Activated T-helper 1 cell treated with Interleukin-2 at 50 U/mL for 16 hours (primary cell): ENCODE data around the gene PIK3IP1.
"Not testable (repeated sequence)": the region's sequence is repeated elsewhere in the genome, so short reads cannot be mapped to it uniquely, and the experiment has no call there.

Experiments used
- DNase-seq: peaks from one replicate; pipeline ENCODE4 v3.0.0-alpha.2; 2020; ENCODE audit warnings: low read depth

Gene PIK3IP1, protein sequence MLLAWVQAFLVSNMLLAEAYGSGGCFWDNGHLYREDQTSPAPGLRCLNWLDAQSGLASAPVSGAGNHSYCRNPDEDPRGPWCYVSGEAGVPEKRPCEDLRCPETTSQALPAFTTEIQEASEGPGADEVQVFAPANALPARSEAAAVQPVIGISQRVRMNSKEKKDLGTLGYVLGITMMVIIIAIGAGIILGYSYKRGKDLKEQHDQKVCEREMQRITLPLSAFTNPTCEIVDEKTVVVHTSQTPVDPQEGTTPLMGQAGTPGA

DNA sequence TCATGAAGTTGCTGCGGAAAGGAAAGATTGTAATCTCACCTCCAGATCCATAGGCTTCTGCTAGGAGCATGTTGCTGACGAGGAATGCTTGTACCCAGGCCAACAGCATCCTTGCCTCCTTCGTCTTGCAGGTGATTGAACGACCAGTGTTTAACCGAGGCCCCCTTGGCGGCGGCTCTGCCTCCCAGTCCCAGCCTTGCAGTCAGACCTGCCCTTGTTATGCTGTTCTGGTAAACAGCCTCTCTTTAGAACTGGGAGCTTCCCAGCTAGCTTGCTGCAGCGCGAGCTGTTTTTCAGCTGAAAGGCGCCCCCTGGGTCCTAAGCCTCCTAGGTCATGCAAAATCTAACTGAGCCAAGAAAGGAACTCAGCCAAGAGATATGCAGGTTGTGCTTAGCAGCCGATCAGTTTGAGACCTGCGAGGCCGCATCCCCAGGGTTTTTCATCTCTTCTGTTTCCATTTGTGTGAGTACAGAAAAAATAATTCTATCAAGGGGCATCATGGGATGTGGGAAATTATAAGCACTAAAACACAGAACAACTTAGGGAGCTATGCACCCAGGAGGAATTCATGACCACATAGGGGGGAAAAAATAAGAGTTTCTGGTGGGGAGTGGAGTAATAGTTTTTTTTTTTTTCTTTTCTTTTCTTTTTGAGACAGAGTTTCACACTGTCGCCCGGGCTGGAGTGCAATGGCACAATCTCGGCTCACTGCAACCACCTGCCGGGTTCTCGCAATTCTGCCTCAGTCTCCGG, at the start of gene PIK3IP1:
PIK3IP1 (minus strand) TSS at position 253 of the 754 bp plus-strand sequence; CDS start at position 109, 144 bp downstream.
- peak; percentile 75 for DNase-seq

DNA sequence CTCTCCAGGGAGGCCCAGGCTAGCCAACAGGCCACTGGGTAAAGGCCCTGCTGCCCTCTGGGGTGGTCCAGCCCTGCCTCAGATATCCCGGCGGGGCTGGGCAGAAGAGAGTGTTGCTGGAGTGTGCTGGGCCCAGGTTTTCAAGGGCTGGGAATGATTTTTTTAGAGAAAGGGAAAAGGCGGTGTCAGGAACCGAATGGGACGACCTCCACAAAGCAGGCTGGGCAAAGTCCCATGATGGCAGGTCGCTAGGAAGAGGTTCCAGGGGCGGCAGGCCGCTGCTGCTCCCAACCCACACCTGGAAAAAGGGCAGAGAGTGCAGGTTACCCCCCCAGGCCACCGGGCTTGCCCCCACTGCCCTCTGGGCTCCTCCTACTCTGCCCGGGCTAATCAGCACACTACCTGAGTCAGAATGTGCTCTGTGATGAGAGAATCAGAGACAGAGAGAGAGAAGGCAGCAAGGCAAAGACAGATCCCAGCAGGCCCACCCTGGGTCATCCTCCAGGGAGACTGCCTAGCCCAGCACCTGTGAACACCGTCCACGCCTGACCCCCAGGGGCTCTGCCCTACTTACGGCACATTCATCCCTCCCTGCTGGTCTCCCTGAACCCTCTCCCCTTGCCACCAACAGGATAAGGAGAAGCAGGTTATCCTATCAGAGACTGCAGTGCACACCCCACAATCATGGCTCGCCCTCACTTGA, 49.2 kb upstream of the PIK3IP1 start:
- DNase-seq, result no peak

DNA sequence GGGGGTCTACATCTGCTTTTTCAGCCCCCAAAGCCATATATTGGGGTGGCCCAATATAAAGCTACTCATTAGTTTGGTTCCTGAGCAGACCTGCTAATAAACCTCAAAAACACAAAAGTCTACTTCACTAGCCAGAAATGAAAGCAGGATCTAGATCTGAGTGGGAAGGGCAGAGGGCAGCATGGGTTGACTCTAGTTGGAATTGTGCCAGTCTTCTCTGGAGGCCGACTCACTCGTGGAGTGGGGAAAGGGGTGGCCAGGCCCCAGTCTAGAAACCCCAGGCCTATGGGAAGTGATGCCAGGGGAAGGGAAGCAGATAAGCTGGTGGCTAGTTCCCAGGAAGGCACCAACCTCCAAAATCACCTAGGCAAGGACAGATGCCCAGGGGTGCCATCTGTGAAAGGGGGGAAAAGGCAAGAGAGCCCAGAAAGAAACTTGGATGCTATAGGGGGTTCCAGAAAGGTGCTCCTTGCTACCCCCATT, 48.5 kb upstream of the PIK3IP1 start:
- no peak for DNase-seq

DNA sequence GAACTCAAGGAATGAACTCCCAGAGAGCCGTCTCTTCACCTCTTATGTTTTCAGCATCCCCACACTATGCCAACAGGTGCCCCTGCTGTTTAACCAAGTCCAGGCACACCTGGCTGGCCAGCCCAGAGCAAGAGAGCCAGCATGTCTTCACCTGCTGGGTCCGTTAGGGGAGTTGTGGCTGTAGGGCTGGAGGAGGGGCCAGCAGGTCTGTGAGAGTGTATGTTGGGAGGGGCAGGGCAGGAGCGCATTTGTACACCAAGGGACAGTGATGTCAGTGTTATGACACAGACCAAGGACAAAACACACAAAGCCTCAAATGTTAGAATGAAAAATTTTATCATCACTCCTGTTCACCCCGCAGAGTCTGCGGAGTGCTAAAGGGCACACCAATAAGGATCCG, 48.1 kb upstream of the PIK3IP1 start:
- DNase-seq, result no peak

DNA sequence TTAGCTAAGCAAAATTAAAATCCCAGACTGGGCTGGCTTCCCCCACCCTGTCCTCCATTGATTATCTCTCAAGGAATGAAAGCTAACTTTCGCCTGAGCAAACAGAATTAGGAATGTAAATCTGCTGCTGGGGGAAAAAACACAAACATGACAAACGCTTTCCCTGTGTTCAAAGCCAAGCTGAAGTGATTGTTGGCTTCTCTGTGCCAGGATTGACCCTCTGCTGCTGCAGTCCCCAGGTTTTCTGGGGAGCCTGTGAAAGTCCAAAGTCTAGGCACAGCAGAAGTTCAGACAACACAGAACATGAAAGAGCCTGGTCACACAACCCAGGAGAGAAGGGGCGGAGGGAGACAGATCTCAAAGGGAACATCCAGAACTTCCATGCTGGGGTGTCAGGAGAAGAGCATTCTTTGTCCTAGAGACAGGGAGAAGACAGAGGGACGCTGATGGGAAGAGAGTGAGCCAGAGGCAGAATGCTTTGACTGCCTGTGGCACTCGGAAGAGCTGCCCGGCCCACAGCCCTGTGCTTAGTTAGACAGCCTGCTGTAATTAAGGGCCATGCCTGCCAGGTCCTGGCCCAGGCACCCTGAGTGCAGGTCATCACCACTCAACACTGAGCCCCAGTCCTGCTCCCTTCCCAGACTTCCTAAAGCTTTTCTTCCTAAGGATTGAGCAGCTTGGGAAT, 47.0 kb upstream of the PIK3IP1 start:
- no peak for DNase-seq

DNA sequence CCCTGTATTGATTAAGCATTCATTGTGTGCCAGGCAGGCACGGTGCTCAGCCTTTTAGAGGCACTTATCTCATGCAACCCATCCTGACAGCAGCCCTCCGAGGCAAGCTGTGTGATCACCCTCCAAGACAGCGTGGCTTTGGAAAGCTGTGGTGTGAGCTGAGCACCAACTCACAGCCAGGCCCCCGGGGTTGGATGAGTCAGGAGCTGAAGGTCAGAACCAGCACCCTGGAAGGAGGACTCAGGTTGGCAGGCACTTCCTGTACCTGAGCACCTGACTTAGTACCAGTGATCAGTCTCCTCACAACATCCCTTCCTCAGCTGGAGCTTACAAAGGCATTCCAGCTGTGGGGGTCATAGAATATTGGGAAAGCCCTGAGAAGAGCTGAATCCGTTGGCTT, 44.9 kb upstream of the PIK3IP1 start:
- no peak for DNase-seq

DNA sequence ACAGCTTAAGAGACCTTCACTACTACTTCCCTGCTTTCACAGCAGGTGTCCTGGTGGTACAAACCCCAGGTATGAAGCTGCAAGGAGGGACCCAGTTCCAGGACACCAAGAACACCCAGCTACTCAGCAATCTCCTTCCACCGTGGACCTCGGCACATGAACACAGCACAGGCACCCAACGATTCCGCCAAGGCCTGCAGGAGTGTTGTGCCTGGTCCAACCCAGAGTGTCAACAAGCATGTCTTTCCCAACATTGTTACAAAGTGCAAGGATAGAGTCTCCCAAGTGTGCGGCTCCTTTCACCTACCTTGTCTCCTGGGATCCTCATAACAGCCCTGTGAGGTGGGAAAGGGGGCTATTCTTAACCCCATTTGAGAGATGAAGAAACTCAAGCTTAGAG, 42.0 kb upstream of the PIK3IP1 start:
- no peak for DNase-seq

DNA sequence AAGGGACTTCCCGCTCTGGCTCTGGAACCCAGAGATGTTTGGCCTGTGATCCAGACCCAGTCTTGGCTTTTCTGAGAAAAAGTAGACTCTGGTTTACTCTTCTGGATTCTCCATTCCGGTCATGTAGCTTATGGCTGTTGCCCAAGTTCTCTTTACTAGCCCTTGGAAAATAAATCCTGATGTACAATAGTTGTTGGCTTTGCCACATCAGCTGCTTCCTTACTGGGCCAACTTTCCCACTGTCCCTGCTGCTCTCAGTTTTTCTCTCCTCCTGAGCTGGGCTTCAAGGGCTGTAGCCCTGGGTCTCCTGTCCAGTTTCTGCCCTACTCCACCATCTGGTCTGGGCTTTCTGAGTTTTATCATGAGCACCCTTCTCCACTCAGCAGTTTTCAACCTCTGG, 41.4 kb upstream of the PIK3IP1 start:
- DNase-seq, result no peak

DNA sequence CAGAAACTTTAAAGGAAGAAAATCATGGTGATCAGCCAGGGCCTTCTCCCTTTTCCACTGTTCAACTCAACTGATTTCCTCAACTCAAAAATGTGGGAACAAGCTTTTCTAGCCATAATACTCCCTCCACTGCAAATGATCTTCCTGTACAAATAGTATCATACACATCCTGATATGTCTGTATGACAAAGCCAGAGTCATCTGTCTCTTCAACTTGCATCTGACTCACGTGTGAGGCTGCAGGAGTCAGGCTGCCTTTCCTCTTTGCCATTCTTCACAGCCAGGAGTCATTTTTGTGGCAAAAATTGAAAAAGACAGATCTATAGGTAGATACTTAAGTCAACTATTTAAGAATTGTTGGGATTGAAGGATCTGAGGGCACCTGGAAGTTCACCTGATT, 40.6 kb upstream of the PIK3IP1 start:
- DNase-seq, result no peak

DNA sequence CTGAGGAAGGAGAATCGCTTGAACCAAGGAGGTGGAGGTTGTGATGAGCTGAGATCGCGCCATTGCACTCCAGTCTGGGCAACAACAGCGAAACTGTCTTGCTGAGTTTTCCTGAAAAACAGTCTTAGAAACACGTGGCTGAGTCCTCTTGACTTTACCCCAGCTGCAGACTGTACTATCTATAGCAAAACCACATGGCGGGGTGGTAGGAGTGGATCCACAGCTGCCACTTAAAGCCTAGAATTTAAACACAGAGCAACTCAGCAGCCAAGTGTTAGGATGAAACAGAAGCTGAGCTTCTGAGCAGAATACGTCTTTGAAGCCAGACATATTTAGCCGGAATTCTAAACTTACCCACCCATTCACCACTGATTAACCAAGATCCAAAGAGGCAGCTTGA, 39.7 kb upstream of the PIK3IP1 start:
- no peak for DNase-seq

DNA sequence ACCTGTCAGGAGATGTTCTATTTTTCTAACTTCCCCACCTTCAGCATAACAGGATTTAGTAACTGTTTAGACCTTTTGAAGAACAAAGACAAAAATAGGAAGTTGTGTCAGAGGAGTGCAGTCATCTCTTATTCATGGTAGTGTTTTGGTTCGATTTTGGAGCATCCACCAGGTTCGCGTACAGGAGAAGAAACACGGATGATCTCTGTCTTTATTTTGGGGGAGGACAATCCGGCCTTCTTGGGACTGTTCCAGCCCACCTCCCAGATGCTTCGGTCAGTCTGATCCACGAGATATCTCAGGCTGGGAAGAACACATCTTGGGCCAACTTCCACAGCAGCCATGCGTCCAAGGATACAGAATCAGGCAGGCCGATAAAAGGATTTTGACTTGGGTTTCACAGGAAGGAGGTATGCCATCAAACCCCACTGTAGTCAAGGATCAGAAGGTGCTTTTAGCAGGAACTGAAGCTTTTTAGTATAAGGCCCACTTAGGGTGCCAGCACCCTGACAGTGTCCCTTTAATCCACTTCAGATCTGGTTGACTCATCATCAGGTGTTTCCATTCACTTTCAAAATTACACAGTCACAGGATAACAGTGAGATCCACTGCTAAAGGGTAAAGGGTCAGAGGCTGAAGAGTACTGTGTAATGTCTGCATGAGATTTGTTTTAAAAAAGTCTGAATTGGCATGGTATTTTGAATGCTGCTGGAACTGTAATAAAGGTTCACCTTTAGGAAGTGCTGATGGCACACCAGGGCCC, 37.3 kb upstream of the PIK3IP1 start:
- DNase-seq, result no peak

DNA sequence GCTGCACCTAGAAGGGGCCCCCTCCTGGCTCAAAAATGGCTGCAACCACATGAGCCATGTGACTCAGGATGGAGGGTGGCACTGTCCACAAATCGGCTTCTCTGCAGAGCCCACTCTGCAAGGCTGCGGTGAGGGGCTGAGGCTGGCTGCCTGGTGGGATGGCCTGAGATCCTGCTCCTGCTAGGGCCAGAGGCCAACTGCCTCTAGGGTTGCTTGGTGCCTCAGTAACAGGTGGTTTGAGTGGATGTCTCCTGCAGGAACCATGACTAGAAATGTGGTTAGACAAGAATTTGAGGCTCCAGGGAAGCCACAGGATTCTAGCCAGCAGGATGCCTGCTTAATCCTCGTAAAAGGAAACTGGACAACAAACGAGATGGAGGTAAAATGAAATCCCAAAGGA, 36.7 kb upstream of the PIK3IP1 start:
- DNase-seq, result no peak

DNA sequence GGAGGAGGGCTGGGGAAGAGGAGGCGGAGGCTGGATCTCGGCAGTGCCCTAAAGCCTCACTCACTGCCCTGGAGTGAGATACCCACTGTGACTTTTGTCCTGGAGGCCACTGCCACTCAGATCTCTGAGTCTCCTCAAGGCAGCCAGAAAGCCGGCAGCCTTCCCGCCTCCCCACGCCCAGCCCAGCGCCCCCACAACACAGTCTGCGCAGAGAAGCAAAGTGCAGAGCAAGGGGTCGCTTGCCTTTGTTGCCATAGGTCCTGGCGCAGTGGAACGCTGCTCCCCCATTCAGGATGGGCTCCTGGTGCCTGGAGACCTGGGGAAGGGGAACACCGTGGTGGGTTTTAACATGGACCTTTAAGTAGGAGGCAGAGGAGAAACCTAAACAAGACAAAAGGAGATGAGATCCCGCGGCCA, 36.3 kb upstream of the PIK3IP1 start:
- no peak for DNase-seq

DNA sequence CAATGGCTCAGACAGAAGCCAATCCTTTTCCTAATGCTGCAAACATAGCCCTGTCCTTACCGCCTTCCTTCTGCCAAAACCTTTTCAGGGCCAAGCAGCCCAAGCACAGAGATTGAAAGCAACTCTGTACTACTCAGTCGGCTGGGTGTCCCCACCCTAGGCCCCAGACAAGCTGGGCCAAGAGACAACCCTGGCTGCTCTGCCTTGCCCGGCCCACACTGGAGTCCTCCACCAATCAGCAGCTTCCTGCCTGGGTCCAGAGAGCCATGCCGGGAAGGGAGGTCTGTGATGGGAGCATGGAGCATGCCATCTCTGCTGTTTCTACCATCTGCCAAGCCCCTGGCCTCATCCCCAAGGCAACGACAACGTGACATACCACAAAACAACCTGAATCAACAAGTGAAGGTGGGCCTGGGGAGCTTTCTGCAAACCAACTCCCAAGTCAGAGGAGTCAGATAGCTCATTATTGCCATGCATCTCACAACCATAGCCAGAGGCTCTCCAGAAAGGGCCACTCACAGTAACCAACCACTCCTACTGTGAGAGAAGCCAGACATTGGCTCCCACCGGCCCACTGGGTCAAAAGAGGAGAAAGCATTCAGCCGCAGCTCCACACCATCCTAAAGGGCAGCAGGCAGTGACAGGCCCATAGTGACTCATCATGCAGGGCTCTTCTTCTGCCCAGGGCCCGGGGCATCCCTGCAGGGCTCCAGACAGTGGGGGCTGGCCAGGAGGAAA, 35.7 kb upstream of the PIK3IP1 start:
- no peak for DNase-seq

DNA sequence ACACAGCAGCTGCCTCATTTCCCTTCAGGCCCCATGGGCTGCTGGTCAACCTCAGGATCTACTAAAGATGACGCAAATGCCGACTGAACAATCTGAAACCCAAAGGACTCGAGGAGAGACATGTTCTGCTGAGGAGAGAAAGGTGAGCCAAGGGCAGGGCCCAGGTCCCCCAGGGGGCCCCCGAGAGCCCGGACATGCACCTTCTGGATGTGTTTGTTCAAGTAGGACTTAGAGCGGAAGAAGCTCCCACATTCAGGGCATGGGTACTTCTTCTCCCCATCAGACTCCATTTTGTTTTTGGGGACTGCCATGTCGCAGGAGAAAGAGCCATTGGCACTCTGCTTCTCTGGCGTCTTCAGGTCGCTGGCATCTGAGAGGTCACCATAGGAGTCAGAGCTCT, 34.6 kb upstream of the PIK3IP1 start:
- no peak for DNase-seq

DNA sequence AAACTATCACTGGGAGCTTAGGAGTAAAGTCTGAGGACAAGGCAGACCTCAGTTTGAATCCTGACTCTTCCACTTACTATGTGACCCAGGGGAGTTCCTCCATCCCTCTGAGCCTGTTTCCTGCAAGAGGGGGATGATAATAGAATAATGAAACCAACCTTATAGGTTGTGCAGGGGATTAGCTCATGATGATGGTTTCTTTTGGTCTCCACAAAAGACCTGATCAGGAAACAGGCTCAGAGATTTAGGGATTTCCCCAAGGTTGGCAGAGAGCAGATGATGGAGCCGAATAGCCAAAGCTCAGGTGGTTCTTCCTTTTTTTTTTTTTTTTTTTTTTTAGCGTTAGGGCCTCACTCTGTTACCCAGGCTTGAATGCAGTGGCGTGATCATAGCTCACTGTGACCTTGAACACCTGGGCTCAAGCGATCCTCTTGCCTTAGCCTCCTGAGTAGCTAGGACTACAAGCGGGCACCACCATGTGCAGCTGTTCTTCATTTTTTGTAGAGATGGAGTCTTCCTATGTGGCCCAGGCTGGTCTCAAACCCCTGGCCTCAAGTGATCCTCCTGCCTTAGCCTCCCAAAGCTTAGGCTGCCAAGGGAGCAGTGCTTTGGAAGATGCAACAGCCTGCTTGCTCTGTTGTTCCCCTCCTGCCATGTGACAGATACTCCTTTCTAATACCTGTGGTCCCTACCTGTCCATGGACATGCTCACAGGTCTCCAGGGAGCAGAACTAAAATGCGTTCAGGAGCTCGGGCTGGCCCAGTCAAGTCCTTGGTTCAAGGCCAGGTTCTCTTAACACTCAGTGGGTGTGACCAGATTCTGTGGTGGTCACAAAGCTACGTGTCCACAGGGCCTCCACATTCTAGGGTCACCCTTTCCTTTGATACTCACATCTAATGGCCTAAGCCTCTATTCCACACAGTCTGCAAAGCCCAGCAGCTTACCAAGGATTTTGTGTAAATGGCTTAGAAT, 31.6 kb upstream of the PIK3IP1 start:
- DNase-seq, result no peak

DNA sequence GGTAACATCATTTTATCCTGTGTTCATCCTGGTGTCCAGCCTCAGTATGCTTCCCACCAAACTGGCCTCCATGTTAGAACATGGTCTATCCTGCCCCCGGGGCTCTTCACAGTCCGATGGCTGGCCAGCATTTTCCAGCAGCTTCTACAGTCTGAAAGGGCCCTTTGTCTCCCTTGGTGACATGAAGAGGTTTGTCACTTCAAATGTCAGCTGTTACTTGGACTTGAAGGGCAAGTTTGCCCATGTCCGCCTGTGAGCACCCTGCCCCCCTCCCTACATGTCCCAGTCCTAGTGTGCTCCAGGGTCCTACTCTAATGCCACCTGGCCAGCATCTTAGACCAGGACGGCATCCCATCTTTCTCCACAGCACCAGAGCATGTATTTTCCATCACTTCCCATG, 29.1 kb upstream of the PIK3IP1 start:
- DNase-seq, result no peak

DNA sequence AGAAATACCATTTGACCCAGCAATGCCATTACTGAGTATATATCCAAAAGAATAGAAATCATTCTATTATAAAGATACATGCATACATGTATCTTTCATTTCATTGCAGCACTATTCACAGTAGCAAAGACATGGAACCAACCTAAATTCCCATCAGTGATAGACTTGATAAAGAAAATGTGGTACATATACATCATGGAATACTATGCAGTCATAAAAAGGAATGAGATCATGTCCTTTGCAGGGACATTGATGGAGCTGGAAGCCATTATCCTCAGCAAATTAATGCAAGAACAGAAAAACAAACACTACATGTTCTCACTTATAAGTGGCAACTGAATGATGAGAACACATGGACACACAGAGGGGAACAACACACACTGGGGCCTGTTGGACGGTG, 21.9 kb upstream of the PIK3IP1 start:
- not testable (repeated sequence) for DNase-seq

DNA sequence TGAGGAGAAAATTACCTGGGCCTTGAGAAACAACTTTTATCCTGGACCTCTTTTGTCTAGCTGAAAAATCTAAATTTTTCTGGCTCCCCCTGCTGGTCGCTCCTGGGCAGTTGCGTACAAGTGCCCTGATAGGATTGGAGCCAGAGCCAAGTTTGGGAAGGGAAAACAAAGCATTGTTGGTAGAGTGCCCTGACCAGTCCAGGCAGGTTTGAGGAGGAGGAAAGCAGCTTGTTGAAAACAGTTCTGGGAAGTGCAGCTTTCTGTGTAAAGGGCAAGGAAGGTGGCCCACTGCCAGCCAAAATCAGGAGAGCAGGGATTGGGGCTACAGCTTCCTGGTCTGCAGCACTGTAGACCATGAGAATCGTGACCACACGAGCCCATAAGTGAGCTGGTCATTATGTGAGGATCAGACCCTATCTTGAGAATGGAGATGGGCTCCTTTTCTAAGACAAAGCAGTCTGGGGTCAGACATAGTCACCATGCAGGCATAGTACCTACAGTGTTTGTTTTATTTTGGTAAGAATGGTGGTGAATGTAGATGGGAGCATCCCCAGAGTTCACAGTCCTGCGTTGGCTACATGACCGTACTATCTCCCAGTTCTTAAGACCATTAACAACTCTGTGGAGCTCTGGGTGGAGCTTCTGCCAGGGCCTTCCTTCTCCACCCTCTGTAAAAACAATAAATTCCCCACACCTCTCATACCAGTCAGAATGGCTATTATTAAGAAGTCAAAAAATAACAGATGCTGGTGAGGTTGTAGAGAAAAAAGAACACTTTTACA, 21.3 kb upstream of the PIK3IP1 start:
- DNase-seq, result peak; percentile 43
